NCI-H2107 (cell line): ENCODE measurements around the gene MTUS2.

ENCODE experiments used
- DNase-seq: peaks from one replicate; lab custom pipeline; 2025; lab: John Stamatoyannopoulos, UW

The MTUS2 gene

DNA sequence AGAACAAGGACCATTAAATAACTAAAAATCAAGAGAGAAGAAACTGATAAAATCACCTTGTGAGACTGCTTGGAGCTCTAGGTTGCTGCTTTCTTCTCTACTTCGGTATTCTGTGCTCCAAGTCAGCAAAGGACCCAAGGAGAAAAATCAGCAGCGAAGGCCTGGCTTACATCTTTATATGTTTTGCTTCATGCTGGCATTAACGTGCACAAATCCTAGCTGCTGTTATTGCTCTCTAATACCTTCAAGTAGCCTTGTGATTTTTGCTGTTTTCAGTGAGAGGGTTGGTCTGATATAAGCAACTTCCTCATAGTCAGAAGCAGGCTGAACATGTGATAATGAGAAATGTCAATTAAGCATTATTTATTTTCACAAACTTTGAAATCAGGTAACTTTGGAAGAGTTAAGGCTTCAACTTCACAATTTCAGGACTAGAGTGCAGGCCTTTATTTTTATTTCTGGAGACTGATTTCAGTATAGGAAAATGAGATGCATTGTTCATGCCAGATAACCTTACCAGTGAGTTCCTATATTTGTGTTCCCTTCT, 410.2 kb downstream of the MTUS2 start:
- no peak for DNase-seq

DNA sequence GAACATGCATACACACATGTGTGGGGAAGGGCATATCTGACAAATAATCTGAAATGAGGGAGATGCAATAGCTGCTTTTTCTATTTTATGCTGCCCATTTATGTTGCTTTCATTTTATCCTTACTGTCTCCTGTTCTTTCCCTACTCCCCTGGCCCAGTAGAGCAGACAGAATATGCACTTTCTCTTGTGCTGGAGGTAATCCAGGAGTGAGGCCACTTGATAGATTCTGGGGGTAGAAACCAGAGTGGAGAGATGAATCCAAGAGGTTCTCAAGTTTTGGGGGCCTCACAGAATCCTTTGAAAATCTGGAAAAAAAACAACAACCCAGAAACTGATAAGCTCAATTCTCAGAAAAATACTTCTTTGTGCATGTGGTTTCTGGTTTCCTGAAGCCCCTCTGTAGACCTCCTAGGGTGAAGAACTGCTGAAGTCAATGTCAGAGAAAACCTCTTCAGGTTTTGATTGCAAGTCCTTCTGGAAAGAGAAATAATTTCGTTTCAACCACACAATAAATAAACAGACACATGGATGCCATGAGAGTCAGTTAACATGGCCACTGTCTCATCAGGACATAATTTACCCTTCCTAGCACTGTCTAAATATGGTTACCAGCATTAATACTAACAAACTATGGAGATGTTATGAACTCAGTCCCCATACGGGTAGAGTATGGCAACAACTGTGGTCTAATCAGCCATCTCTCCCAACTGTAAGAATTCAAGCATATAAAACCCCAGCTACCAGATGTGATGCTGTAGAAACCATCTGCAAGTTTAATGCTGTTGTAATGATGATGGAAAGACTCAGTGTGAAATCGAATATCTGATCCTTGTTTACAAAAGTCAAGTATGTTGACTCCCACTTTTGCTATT, 419.8 kb downstream of the MTUS2 start:
- DNase-seq = no peak

DNA sequence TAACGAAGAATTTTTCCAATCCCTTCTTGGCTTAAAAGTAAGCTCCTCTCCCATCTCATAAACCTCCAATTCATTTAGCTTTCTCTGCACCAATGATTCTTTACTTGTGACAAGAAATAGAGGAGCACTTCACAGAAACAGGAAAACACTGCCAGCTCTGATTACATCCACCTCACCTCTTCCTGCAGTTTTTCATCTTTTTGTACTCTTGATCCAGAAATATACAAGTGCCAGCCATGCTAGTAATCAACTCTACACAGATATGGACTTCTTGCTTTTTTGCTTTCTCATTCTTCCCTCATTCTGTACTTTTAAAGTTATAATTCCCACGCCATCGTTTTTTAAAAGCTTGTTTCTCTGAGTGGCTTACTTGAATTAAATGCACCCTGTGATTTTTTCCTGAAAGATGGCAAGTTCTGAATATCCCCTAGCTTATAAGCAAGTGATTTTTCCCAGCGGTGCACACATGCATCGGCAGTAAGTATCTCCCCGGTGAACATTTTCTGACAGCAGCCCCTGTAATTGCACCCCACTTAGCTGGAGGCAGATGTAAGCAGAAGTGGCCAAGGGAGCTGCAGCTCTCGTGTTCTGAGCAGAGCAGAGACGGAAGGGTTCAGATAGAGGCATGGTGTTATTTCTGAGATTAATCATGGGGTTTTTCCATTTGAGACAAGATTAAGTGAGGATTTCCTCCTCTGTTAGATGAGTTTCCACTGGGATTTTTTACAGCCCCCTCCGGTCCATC, 434.7 kb downstream of the MTUS2 start:
- no peak for DNase-seq

DNA sequence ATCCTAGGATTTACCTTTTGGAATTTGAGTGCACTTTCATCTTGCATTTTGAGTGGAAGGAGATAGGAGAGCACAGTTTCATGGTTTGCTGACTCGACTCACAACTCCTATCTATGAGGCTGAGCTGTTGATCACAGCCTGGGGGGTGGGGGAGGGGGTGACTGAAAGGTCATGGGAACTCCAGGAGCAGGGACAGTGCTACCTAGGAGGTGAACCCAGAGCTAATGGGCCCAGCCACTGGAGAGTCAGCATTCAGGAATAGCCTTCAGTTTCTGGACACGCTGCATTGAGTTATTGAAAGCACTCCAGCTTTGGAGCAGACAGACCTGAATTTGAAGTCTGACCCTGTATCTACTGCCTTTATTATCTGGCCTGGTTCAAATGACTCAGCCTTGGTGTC, 435.4 kb downstream of the MTUS2 start:
- DNase-seq = no peak

DNA sequence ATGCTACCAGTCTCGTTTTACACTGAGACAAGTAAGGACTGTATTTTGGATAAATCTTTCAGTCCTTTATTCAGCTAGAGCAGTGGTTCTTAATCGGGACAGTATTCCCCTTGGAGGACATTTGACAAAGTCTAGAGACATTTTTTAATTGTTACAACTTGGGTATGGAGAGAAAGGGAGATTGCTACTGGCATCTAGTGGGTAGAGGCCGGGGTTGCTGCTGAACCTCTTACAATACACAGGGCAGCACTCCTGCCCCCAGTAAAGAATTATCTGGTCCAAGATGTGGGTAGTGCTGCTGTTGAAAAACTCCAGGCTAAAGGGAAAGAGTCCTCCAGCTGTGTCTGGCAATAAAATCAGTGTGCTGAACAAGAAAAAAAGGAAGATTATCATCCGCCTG, 440.5 kb downstream of the MTUS2 start:
- no peak for DNase-seq

DNA sequence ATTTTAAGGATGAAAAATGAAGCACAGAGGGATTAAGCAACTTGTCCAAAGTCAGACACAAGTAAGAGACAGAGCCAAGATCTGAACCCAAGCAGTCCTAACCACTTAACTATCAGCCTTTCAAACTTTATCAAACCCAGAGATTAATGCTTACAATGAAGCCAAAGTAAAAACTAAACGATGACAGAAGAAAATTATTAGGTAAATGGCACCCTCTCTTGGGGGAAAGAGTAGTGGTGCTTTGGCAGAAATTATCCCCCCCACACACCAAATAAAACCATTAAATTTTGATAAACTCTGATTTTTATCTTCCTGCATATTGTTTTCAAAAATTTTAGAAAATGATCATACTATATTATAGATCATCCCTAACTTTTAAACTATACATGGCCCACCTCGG, 446.1 kb downstream of the MTUS2 start:
- no peak for DNase-seq

DNA sequence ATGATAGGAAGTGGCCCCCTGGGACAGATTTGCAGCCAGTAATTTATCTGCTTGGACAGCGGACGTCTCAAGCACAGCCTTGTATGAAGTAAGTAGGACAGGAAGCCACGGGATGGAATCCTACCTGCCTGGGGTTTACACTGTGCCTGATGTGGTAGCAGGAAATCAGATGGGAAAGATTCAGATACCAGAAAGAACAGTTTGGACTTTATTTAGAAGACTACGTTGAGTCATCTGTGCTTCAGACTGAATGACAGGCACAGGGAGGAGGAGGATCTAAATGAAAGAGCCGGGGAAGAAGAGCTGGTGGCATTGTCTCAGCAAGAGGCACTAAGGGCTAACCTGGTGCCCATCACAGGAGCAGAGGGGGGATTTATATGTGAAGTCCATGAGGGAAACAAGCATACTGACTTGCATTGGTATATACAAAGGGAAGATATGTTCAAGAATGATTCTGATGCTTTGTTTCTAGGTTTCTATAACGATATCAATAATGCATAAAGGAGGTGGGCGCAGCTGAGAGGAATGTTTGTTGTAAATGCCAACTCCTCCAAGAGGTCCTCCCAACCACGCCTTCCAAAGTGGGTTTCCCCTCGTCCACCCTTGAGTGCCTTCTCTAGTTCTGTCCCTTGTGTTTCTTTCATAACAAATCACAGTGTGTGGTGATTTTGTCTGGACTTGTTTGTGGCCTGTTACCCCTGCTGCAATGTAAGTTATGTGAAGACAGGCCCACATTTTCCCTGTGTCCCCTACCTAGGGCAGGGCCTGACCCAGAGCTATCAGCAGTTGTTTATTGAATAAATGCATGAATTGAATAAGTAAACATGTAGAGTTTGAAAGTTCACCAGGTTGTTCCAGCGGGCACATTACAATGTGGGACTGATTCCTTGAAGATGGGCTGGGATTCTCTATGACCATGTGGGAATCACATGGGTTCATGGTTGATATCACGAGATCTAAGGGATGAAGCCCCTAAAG, 446.9 kb downstream of the MTUS2 start:
- no peak for DNase-seq

DNA sequence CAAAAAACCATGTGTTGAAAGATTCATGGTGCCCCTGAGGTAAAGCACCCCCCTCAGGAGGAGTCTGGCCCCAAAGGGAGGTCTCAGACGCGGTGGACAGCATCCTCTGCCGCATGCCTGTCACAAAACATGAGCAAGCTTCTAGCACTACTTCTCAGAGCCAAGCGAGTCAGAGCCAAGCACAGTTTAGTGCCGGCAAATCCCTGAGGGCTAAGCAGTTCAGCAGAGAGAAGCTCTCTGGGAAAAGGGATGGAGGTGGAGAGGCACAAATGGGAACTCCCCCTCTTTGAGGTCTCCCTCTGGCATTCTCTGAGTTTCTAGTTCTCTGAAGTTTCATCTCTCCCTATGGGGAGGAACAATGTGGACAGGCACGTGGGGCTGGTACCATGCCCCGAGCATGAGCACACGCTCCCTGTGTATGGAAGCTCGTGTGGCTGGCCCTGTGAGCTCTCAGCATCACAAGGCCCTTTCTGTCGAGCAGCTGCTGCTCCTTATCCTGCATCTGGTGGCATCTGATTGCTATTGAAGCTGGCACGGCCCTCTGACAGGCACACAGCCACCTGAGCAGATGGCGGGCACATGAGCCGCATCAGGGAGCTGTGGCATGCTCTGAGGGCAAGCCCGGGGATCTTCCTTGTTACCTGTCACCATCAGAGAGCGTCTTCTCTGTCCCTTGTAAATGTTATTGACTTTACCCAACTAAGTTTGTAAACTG, 450.3 kb downstream of the MTUS2 start:
- no peak for DNase-seq

DNA sequence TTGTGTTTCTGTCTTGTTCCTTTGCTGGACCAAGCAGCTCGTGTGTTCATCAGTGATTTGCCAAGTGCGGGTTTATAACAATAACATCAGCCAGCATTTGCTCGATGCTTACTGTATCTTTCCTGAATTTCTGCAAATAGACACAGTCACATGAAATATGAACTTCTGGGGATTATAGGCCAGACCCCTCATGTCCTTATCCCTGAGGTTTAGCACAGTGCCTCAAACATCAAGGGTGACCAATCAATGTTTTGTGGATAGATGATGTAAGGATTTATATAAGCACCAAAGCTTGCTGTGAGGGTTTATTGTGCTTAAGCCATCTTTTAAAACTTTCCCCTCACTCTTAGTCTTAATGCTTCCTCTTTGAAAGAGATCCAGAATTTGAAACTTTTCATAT, 451.5 kb downstream of the MTUS2 start:
- no peak for DNase-seq

DNA sequence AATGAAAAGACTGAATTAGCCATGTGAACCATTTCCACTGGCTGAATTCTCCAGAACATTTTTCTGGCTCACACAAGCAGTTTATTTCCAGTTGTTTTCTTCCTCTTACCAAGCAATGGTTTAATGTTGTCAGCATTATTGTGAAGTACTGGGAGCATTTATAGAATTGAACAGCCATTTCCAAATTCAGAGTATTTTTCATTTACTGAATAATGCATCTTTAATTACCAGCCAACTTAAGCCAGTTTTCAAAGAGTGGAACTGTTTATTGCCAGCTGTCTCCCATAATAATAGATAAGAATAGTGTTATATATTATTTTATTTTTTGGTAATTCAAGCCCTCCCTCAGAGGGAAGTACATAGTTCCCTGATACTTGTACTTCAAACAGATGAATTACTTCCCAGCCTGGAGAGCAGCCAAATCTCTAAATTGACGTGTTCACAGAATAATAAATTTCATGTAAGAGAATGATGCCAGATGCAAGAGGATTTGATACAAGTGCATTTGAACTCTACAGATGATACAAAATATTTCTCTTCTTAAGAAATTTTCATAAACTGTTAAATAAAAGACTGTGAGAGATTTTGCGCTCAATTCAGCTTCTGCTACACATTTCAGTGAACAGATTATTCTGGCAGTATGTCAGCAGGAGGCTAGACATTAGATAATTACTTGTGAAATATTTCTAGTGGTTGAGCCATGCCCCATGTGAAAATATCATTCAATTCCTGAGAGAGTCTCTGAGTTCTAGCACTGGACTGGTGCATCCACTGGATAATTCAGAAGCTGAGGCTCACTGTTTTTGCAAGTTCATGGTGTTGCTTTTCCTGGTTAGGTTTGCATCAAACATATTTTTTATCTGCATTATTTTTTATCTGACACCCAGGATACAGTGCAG, 459.5 kb downstream of the MTUS2 start:
- DNase-seq = no peak

DNA sequence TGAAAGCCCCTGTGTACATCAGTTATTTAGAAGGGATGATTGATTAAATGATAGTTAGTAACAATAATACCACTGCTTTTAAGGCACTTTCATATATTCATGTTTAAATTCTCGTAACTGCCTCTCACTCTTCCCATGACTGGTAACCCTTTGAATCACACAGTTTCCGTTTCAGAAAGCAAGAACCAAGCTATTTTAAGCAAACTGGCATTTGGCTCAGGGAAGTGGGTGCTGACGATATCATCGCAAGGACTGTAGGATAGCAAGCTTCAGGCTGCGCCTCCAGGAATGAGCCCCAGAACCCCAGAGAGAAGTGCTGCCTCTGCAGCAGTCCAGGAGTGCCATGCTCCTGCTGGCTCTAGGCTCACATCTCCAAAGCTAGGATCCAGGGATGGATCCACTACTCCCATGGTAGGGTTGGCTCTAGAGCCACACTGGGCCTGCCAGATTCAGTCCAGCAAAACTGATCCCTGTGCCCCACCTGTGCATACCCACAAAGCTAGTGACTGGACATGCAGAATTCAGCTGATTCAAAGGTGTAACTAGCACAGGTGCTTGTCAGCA, 461.9 kb downstream of the MTUS2 start:
- DNase-seq = no peak

DNA sequence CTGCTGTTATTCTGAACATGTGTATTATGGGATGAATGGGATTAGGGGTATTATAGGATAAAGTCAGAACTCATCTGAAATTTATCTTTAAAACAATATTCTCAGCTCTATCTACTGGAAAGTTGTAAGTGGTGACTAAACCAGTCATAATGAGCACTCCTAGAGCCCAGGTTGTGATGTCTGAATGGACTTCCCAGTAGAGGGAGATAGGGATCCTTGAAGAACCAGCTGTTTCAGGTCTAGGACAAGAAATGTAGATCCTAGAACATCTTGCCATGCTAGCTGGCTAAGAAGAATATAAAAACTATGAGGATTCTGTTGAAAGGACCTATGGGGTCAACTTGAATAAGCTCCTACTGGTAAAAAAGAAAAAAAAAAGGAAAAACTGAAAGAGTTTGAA, 464.6 kb downstream of the MTUS2 start:
- no peak for DNase-seq

DNA sequence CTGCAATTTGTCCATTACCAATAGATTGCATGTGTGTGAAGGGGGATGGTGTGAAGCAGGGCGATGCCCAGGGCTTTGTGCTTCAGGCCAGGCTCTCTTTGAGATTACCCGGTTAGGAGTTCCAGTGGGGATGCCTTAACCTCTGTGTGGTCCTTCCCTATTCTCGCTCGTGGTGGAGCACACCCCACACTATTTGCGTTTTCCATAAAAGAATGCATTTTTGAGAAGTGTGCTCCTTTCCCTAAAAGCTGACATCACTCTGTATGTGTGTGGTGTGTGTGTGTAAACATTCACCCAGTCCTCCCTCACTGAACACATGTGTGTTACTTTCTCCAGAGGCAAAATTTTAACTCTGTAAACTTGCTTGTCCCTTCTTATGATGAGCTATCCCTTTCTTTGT, 467.1 kb downstream of the MTUS2 start:
- DNase-seq = no peak

DNA sequence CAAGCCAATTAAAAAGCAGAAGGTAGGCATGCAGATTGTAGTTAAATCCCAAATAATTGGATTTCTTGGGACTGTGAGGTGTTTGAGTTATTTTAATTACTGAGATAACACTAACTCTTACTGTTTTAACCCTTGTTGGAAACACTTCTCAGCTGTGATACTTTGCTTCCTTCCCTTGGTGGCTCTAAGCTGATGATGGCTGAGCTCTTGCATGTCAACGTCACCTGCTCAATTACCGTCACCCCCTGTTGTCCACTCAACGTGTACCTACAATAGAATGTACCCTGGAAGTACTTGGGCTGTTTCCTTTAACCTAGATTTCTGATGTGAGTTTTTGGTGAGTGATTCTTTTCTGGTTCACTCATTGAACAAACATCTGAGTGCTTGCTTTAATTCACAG, 471.9 kb downstream of the MTUS2 start:
- DNase-seq = no peak

DNA sequence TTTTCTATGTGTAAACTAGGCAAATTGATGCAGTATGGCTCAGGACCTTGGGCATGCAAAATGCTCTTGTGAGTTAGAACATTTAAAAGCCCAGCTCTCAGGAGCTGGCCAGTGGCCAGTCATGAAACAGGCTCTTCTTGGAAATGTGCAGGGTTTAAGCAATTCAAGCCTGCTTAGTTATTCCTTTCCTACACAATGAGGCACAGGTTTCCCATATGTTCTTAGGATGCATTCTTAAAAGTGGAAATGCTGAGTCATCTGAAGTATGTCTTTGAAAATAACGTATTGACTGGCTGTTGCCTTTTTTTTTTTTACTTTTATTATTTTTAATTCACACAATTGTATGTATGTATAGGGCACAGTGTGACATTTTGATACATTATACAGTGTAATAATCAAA, 474.7 kb downstream of the MTUS2 start:
- no peak for DNase-seq

DNA sequence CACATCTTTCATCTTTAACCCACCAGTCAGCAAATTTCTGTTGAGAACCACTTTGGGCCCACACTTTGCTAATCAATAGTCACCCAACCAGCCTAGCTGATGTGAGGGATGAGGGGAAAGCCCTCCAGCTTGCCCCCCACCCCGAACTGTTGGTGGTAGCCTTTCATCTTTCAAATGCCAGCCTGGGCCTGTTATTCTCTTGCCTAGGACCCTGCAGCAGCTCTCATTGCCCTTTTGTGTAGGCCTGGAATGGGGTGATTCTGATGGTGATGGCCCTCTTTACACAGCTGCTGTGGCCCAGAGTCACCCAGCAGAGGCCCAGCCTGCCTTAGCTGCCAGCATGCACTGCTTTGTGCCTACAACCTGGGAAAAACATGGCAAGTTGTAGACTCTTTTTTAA, 480.9 kb downstream of the MTUS2 start:
- no peak for DNase-seq

DNA sequence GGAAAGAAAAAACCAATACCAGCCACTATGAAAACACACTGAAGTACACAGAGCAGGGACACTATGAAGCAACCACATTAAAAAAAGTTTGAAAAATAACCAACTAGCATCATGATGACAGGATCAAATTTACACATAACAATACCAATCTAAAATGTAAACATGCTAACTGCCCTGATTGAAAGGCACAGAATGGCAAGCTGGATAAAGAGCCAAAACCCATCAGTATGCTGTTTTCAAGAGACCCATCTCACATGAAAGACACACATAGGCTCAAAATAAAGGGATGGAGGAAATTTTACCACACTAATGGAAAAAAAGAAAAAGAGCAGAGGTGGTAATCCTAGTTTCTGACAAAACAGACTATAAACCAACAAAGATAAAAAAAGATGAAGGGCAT, 484.0 kb downstream of the MTUS2 start:
- DNase-seq = no peak

DNA sequence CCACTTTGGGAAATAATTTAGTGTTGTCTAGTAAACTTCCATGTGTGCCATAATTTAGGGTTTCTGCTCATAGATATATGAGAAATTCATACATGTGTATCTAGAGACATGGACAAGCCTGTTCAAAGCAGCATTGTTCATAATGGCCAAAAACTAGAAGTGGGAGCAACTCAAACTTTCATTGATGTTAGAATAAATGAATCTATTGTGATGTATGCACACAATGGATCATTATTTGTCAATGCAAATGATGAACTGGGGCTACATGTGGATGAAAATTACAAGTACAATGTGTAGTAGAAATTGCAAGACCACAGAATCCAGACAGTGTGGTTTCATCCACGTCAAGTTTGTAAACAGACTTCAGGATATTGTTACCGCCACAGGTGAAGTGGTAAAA, 490.7 kb downstream of the MTUS2 start:
- no peak for DNase-seq

DNA sequence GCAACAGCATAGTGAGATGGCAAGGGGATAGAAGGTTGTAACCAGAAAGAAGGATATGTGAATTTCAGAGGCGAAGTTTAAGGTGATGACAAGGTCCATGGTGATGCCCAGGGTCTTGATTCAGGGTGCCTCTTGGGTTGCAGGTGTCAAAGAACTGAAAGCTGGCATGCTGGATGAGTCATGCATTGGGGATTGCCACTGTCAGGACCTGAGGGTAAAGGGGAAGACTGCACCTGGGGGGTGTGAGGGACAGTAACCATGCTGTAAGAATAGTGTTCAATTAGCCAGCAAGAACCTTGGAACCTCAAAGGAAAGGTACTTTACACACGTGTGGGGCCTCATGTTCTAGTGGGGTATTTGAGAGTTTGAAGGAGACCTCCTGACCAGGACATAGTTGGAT, 495.7 kb downstream of the MTUS2 start:
- no peak for DNase-seq

DNA sequence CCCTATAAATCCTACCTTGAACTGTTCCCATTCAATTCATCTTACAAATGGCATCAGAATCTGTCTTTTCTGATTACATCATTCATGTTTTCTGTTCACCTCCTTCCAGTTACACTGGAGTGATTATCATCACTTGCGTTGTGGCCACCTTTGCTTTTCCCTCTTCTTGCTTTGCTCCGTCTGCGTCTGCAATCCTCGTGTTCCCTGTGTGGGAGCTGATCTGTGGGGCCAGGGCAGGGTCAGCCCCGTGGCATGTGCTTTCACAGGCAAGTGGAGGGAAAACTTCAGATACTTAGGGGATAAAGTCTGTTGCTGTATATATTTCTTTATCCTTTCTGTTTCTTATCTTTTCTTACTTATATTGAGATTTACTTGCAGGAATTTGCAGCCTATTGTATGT, 497.7 kb downstream of the MTUS2 start:
- no peak for DNase-seq
